GM21515 (cell line): ENCODE measurements around the gene MAP4.
"Not testable (repeated sequence)": the region's sequence is repeated elsewhere in the genome, so short reads cannot be mapped to it uniquely, and the experiment has no call there.

ENCODE experiments used
- ATAC-seq: cut with Tn5 transposase; IDR thresholded peaks from one replicate; pipeline ENCODE4 v1.9.1; 2021; ENCODE audit not compliant: unreplicated experiment

Gene MAP4

DNA sequence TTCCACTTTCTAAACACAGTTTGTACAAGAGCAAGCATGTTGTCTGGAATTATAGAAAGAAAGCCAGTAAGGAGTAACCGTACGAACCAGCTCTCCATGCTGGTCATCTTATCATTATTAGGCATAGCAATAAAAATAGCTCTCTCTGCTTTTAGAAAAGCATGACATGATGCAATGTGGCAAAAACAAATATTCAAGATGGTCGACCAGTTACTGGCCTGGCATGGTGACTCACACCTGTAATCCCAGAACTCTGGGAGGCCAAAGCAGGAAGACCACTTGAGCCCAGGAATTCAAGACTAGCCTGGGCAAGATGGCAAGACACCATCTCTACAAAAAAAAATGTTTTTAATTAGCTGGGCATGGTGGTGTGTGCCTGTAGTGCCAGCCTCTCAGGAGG lies 2.6 kb upstream of the MAP4 start:
- no peak for ATAC-seq

DNA sequence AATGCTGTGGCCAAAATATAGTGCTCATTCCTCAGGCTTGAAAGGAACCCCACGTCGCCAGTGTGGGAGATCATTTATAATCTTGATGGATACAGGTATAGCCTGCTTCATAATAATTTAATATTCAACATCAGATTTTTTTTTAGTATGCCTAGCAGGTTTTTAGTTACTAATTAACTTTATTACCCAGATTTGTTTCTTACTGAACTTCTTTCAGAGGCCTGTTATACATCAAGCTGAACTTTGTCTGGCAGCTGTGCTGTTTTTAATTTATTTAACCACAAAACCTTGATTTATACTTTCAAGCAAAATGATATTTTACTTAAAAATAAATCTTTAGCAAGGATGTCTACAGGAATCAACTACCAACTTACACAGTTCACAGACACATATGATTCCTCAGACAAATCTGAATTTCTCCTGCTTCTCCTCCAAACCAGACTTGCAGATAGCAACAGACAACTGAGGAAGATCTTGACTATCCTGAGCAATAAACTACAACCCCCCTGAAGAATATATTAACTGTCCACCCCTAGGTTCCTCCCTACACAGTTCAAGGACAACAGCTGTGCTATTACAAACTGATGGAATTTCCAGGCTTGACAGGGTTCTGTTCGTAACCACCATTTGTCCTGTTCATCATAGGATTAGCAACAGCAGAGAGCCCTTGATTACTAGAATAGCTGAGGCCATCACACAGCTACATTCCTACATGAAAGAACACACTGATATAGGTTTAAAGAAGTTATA lies 610 bp downstream of the MAP4 start:
- no peak for ATAC-seq

DNA sequence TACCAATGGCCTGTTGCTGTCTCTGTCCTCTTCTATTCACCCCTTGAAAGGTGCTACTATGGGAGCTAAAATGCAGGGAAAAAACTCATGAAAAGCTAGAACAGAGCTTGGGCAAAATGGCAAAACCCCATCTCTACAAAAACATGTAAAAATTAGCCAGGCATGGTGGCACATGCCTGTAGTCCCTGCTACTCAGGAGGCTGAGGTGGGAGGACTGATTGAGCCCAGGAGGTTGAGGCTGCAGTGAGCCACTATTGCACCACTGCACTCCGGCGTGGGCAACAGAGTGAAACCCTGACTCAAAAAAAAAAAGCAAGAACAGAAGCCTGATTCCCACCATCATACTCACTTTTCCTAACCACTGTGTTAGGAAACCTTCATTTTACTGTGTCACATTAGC lies 1.9 kb downstream of the MAP4 start:
- no peak for ATAC-seq

DNA sequence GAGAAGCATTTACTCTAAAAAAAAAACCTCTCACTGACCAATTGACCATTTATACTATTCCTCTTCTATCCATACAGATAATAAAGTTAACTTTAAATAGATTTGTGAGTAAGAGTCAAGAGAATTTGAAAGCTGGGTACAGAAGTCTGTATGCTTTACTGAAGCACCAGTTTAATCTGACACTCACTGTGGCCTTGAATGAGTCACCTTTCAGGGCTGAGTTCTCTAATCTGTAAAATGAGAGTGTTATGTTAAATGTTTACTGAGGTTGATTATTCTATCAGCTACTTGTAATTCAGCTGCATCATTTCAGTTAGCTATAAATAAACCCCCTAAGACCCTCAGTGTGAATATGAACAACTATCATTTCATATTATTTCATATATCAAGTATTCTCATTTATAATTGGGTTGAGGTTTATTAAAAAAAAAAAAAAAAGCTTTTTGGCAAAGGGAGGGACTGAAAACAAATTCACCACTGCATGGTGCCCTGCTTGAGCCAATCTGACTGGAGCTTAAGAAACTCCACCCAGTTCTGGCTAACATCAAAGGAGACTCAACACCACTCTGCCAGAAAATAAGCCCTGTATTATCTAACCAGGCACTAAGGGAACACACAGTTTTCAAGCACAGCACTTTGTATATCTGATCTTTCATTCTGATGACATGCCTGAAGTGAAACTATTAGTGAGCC lies 2.8 kb downstream of the MAP4 start:
- ATAC-seq, result no peak

DNA sequence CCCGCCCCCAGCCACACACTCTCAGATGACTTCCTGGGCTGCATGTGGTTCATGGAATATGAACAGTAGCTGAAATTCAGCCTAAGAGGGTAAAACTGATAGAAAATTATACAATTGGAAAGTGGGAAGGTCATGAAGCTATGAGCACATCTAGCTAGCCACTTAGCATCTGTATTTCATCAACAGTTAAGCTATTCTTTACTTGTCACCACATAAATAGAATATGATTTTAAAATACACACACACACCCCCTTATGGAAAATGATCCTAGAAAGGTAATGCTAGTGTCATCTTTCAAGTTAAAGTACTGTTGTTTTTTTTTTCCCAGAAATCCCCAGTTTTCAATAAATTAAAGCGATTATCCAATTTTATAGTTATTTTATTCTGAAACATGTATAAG lies 3.6 kb downstream of the MAP4 start:
- no peak for ATAC-seq

- ATAC-seq, result not testable (repeated sequence)
Observed at GRCh38 chr3:48008066-48008465, 8.2 kb downstream of the MAP4 start.

DNA sequence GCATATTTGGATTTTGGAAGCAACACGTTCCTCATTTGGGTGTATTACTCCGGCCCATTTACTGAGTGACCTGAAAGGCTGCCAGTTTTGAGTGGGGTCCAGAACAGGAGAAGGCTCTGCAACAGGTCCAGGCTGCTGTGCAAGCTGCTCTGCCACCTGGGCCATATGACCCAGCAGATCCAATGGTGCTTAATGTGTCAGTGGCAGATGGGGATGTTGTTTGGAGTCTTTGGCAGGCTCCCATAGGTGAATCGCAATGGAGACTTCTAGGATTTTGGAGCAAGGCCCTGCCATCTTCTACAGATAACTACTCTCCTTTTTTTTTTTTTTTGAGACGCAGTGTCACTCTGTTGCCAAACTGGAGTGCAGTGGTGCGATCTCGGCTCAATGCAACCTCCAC lies 8.9 kb downstream of the MAP4 start:
- ATAC-seq, result not testable (repeated sequence)

DNA sequence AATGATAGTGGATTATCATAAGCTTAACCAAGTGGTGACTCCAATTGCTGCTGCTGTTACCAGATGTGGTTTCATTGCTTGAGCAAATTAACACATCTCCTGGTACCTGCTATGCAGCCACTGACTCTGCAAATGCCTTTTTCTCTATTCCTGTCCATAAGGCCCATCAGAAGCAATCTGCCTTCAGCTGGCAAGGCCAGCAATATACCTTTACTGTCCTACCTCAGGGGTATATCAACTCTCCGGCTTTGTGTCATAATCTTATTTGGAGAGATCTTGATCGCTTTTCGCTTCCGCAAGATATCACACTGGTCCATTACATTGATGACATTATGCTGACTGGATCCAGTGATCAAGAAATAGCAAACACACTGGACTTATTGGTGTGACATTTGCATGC lies 9.4 kb downstream of the MAP4 start:
- ATAC-seq, result not testable (repeated sequence)

DNA sequence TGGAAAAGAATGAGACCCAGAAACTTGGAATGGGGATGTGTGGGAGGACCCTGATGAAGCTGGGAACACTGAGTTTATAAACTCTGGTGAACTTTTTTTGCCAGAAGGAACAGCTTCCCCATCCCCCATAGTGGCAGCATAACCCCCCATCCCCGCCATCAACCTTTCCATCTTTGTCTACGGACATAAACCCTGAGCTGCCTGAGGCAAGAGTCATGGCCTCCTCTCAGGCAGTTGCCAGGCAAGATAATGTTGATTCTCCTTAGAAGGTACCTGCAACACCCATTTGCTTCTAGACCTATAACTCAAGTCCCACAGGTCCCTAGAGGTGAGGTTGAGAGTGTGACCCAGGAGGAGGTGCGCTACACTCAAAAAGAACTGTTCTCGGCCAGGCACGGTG lies 11.5 kb downstream of the MAP4 start:
- ATAC-seq, result no peak

DNA sequence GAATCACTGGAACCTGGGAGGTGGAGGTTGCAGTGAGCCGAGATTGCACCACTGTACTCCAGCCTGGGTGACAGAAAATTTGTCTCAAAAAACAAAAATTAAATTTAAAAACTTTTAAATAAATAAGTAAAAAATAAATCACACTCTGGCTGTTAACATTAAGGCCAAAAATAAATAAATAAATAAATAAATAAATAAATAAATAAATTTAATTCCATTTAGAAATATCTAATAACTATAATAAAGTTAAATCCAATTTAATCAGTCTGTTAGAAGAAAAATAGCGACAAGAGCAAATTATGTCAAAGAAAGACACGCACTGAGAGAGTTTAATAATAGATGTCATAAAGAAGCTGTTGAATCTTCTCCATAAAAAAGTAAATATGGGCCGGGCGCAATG lies 13.4 kb downstream of the MAP4 start:
- no peak for ATAC-seq

DNA sequence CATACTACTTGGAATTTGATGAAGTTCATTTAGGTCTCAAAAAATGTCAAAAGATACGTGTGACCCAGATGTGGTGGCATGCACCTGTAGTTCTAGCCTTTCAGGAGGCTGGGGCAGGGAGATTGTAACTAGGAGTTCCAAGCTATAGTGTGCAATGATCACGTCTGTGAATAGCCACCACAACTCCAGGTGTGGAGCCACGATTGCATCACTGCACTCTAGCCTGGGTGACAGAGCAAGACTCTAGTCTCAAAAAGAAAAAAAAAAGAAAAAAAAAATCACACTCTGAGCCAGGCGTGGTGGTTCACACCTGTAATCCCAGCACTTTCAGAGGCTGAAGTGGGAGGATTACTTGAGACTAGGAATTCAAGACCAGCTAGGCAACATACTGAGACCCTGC lies 14.2 kb downstream of the MAP4 start:
- ATAC-seq, result no peak

DNA sequence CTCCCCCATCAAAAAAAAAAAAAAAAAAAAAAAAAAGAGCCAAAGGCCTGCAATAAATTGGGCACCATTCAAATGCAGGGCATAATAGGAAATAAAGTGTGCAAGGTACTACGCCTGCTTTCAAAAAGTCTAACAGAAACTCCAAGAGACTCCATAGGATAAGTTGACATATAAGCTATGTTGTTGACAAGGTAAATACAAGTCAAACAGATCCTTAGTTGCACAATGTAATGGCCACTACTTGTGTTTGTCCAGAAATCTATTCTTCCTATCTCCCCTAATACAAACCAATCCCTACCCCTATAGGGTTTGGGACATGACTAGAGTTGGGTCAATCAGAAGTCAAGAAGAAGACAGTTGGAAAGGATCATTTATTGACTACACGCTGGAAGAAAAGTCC lies 16.0 kb downstream of the MAP4 start:
- ATAC-seq, result no peak

GRCh38 chr3:47996440-47996839 lies 19.8 kb downstream of the MAP4 start:
- no peak for ATAC-seq

- ATAC-seq, result no peak
Observed at GRCh38 chr3:47994180-47994579, 22.0 kb downstream of the MAP4 start.

- no peak for ATAC-seq
Observed at GRCh38 chr3:47991341-47991740, 24.9 kb downstream of the MAP4 start.

DNA sequence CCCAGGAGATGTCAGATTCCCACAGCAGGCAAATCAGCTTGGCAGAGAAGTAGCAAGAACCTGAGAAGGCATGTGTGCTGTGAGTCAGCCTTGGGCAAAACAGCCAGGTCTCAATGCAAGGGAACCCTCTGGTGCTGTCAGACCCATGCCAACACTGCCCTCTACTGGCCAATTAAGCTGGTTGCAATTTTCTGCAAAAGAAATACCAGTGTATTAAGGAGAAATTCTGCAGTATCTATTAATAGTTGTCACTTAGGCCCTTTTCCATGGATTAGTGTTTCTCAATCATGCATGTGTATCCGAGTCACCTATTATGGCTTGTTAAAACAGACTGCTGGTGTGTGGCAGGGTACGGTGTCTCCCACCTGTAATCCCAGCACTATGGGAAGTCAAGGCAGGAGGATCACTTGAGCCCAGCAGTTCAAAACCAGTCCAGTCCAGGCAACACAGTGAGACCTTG lies 26.2 kb downstream of the MAP4 start:
- ATAC-seq, result no peak

- ATAC-seq, result no peak
Observed at GRCh38 chr3:47985381-47985780, 30.8 kb downstream of the MAP4 start.

GRCh38 chr3:47984075-47984728 lies 32.0 kb downstream of the MAP4 start:
- no peak for ATAC-seq

GRCh38 chr3:47980795-47981194 lies 35.4 kb downstream of the MAP4 start:
- ATAC-seq, result no peak

GRCh38 chr3:47979070-47979469 lies 37.1 kb downstream of the MAP4 start:
- ATAC-seq, result no peak

GRCh38 chr3:47978386-47978785 lies 37.8 kb downstream of the MAP4 start:
- no peak for ATAC-seq

DNA sequence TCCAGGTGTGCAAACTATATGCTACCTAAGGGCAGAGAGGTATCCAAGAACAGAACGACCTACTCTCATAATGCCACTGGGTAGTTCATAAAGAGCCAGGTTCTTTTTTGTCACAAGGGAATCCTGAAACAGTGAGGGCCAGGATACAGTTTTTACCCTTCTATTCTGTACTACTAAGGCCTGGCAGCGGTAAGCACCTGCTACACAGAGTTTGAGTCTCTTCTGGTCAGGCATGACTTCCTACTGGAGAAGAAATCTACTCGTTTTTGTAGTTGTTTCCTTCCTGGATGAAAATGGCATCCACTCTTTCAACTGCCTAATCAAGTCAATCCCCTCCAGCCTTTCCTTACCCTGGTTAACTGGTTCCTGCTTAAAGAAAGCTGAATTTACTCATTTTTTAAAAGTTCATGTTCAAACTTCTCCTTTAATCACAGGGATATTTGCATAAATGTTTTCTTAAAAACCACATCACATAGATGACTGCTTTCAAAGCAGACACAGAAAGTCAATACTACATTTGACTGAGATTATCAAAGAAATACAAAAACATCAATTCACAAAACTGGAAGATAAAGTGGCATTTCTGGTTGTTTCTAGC lies 40.0 kb downstream of the MAP4 start:
- ATAC-seq, result no peak
